T1000 (cell line): ENCODE measurements around the gene PDP2.
A peak's percentile ranks its signal among the peaks of the same experiment; 100 is the strongest.
"Not testable (repeated sequence)": the region's sequence is repeated elsewhere in the genome, so short reads cannot be mapped to it uniquely, and the experiment has no call there.

Experiments used
- DNase-seq: peaks from one replicate; lab custom pipeline; 2025; ENCODE audit warnings: mixed read lengths; lab: John Stamatoyannopoulos, UW

PDP2 gene

GRCh38 chr16:66886321-66886720, 6.0 kb downstream of the PDP2 start:
- no peak for DNase-seq

DNA sequence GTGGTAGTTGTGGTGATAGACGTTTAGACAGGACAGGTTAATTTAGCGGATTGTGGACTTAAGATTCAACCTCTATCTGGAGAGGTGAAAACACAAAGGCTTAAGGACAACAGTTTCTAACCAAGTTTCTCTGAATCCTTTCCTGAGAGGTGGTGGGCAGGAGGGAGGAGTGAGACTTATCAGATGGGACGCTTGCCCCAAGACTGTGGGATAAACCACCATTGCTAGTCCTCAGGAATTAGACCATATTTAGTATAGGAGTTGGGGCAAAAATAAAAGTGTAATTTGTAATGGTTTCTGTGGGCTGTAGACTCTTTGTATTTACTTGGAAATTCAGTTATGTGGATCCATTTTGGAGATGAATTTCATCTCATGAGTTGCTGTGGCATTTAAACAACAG, 6.6 kb downstream of the PDP2 start:
- DNase-seq, result no peak

DNA sequence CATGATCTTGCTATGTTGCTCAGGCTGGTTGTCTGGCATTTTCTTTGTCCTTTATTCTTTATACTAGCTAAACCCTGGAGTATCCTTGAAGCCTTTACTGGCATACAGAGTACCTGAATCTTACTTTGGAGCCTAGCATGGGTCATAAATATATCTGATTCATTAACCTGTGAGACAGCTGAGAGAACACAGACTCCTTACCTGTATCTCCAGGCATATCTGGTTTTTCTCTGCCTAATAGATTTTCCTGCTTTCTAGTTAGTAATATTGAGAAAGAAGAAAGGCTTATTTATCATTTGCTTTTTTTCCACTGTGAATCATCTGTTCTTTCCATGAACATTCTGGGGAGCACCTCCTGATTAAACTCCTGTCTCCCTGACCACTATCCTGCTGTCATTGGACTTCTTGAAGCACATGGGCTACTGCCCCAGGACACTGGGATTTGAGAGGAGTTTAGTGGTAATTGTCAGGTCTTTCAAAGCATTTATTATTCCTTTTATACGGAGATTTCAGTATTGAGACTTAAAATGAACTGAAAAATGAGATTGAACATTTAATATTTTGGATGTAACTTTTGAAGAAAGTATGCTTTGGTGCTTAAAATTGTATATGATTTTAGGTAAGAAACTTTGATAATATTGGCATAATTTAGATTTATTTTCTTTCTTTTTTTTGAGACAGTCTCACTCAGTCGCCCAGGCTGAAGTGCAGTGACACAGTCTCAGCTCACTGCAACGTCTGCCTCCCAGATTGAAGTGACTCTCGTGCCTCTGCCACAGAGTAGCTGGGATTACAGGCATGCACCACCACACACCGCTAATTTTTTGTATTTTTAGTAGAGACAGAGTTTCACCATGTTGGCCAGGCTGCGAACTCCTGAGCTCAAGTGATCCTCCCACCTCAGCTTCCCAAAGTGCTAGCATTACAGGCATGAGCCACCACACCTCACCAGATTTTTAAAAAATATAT, 8.6 kb downstream of the PDP2 start:
- DNase-seq, result no peak

DNA sequence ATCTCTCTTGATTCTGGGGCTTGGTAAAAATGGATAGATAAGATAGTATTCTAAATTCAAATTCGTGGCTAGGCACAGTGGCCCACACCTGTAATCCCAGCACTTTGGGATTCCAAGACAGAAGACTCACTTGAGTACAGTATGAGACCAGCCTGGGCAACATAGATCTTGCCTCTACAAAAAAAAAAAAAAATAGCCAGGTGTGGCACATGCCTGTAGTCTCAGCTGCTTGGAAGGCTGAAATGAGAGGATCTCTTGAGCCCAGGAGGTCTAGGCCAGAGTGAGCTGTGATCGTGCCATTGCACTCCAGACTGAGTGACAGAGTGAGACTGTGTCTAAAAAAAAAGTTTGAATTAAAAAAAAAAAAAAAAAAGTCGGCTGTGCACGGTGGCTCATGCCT, 9.3 kb downstream of the PDP2 start:
- no peak for DNase-seq

- no peak for DNase-seq
Measured at GRCh38 chr16:66890799-66891198, 10.5 kb downstream of the PDP2 start.

DNA sequence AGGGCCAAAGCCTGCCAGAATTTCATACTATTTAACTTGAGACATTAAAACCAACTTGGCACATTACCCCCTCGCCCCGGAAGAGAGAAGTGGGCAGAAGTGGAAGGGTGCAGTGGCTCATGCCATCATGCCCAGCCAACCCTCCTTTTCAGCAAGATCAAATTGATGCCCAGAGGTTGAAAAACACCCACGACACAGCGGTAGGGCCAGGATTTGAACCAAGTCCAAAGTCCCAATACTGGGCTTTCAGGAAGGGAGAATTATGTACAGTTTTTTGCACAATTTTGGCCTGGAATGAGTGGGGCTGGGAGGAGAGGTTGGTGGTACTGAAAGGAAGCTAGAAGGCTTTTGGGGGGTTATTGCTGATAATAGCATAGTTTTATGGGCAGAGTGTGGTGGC, 11.0 kb downstream of the PDP2 start:
- no peak for DNase-seq

DNA sequence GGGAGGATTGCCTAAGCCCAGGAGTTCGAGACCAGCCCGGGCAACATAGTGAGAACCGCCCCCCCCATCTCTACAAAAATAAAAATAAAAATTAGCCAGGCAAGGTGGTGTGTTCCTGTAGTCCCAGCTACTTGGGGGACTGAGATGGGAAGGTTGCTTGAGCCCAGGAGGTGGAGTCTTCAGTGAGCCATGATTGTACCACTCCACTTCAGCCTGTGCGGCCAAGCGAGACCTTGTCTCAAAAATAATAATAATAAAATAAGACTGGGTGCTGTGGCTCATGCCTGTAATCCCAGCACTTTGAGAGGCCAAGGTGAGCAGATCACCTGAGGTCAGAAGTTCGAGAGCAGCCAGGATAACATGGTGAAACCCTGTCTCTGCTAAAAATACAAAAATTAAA, 11.5 kb downstream of the PDP2 start:
- no peak for DNase-seq

DNA sequence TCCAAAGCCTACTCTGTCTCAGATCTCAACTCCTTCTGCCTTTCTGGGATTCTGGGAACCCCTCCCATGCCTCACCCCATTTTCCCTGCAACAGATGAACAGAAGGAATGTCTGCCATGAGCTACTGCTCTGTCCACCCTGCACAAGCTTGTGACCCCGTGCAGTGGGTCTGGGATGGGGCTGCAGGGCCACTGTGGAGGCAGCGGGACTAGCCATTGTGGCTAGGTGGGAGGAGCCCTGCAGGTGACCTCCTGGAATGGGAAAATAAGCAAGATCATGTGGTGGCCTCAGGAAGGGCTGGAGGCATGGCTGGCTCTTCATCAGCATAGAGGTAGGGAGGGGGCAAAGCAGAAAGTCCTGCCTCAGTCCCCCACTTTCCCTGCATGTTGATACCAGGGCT, 13.7 kb downstream of the PDP2 start:
- no peak for DNase-seq

DNA sequence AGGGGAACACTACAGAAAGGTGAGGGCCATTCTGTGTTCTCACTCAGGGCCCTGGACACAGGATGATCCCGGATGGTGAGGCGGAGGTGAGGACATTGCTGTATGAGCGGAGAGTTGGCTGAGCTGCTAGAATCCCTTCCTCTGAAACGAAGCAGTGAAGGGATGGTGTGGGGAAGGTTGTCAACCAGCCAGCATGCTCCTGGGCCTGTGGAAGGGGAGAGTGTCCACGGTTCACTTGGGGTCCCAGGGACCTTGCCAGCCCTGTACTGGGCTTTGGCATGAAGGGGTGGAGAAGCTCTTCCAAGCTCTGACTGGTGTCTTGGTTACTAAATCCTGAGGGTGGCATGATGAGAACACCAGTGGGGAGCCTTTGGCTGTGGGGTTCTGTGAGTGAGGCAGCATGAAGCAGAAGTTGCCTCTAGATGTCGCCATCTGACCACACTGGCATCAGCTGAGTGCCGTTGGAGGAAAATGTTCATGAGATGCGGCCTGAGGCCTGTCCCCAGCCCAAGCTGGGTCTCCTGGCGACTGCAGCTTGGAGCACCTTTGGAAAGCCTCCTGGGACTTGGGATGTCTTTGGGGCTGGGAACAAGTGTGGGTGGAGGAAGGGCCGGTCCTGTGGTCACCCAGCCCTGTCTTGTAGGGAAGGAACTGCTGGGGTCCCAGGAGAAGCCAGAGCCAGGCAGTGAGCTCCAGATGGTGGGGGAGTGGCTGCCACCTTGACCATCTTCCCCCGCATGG, 14.8 kb downstream of the PDP2 start:
- DNase-seq, result peak; percentile 52

DNA sequence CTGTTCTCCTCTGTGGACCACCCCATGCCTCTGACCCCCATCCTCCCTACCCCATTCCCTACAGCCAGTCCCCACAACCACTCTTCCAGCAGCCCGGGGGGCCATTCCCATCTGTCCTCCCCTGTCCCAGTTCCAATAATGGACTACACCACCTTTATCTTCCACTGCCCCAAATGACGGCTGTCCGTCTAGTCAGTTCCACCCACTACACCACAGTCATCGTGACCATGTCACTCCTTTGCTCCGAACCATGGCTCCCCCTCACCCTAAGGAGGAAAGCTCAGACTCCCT, 15.3 kb downstream of the PDP2 start:
- no peak for DNase-seq

DNA sequence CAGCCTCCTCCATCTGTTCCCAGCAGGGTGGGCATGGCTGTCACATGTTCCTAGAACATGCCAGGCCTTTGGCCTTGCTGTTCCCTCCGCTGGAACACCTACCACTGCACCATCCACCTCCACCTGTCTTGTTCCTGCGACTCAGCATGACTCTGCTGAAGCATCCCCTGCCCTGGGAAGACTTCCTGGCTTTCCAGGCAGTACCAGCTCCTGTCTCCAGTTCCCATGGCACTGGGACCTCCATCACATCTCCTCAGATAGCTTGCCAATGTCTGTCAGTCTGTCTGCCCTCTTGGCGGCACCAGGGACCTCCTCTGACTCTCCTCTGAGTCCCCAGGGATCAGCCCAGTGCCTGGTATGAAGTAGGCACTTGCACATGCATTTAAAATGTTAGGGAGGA, 15.7 kb downstream of the PDP2 start:
- no peak for DNase-seq

DNA sequence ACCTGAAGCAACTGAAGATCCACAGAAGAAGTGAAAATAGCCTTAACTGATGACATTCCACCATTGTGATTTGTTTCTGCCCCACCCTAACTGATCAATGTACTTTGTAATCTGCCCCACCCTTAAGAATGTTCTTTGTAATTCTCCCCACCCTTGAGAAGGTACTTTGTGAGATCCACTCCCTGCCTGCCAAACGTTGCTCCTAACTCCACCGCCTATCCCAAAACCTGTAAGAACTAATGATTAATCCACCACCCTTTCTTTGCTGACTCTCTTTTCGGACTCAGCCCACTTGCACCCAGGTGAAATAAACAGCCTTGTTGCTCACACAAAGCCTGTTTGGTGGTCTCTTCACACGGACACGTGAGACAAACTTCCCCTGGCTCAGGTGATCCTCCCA, 16.4 kb downstream of the PDP2 start:
- not testable (repeated sequence) for DNase-seq

GRCh38 chr16:66898207-66898606, 17.9 kb downstream of the PDP2 start:
- no peak for DNase-seq

DNA sequence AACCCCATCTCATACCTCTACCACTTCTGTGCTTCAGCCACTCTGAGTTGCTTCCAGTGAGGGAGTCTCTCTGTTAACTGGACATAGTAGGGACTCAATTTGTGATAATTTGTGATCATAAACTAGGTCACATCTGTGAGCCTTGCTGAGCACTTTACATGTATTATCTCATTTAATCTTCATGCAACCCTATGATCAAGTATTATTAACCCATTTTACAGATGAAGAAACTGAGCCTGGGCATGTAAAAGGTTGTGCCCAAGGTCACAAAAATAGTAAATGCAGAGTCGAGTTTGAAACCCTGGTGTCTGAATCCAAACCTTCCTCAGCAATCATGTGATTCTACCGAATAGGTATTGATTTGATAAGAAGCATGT, 18.6 kb downstream of the PDP2 start:
- DNase-seq, result no peak

DNA sequence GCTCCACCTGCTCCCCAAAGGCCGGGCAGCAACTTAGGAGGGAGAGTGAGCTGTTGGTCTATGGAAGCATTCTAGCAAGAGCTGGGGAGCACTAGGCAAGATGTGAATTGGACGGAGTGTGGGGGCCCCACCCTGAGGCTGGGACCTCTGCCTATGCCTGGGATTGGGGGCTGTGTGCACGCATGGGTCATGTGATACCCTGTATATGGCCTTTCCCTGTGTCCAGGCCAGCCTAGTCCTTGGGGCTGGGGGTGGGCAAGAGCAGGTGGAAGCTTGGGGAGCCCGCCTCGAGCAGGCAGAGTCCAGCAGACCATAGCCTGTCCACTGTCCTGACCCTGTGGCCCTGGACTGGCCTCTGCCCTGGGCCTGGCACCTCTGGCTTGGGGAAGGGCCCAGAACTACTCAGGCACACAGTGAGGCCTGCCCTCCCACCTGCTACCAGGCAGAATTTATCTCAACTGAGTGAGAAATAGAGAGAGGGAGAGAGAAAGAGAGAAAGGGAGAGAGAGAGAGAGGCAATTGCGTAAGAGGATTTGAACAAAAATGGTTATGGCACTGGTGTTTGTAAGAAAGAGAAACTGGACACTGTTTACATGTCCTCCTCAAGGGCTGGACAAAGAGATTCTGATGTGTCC, 19.1 kb downstream of the PDP2 start:
- DNase-seq, result no peak

DNA sequence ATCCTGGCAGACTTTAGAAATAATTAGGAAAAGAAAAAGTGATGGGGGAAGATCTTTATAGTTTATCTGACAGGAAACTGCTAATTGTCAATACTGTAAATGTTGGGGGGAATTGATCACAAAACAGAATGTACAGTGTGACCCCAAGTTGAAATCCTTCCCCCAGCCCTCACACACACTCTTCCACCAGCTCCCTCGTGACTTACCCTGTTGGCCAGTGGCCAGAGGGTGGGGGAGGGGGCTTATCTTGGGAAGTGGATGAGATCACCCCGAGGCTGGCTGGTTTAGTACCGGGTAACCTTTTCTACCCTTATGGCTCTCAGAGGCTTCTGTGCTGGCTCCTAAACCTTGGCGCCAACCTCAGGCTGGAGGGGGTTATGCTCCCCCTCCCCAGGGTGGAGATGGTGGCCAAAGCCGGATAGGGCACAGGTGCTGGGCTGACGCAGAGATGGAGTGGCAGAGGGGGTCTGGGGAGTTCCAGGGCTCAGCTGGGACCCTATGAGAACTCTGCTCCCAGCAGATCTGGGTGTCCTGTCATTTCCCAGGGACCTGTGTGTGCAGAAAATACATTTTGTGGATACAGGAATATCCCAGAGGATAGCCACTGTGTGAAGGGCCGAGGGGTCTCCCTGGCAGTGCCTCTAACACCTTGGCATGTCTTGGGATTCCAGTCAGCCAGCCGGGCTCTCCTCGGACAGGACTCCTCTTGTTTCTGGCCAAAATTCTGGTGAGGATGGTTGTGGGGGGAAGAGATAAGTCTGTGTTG, 19.8 kb downstream of the PDP2 start:
- peak; percentile 51 for DNase-seq

- no peak for DNase-seq
Measured at GRCh38 chr16:66900721-66901441, 20.6 kb downstream of the PDP2 start.

DNA sequence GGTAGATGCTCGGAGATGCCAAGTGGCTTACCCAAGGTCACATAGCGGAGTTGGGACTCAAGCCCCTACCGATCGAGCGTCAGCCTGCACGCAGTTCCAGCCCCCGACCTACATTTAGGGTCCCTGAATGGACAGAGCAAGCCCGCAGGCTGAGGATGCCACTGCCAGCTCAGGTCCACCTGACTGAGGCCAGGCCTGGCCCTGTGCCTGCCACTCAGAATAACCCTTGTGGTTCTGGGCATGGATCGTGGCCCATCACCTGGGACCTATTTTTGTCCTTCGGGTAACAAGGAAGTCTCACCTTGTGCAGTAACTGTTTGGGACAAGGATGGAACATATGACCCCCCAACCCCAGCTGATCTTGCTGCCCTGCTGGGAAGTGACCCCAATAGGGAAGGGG, 21.3 kb downstream of the PDP2 start:
- DNase-seq, result no peak

GRCh38 chr16:66902648-66903543, 22.6 kb downstream of the PDP2 start:
- DNase-seq, result no peak
